DLD1 (cell line): Measurements from ENCODE around the gene STIMATE.

ENCODE experiments used
- in situ Hi-C: cut with HindIII; loops from 2 replicates; pipeline ENCODE4 v1.10.0; 2017; ENCODE audit warnings: low sequenced_read_pairs

The STIMATE gene

DNA sequence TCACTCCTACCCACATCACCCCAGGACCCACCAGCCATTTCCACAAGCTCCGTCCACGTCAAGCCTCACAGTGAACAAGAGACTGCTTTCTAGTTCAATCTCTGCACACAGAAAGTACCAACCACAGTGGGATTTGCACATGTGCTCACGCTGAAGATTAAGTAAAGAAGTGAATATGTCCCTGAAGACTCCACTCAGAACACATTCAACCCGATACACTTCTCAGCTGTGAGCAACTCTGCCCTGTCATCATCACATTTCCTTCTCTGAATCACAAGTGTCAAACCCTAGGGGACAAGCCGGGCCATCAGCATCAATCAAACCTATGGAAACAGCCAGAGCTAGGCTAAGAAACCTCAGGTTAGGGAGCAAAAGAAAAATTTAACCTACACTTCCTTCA is 1.9 kb downstream of the STIMATE start:
- in situ Hi-C loops, result loop anchor here (5.0 kb wide), 1 partner anchor 82 kb away; no protein-coding TSS in a partner anchor

DNA sequence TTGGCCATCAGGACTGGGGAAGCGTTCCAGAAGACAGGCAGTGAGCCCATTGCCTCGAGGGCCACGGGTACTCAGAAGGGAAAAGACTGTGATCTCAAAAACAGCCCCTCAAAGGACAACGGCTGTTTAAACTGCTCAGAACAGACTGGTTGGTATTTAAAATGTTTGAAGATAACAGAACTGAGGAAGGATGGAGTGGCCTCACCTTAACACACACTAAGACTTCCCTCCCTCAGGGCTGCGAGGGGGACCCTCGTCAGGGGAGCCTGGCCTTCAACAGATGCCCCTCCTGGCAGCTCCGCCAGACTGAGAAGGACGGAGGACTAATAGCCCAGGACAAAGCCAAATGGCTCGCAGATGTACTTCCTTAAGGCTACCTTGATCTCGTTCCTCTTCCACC is 2.6 kb downstream of the STIMATE start:
- in situ Hi-C loops, result loop anchor here (5.0 kb wide), 1 partner anchor 83 kb away; no protein-coding TSS in a partner anchor

DNA sequence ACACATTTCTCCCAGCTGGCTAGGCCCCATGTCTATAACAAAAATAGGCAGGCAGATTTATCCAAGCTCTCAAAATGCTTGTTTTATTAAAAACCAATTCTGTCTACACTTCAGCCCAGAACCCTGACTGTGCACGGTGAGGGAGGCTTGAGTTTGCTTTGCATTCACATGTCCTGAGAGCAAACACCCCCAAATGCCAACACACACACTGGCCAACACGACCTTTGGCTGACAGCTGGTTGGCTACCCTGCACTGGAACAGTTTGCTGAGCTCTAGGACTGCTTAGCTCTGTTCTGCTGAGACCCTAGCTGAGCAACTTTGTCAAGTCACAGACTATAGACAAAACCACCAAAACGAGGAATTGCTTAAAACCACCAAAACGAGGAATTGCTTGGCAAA is 3.6 kb downstream of the STIMATE start:
- in situ Hi-C loops, result no loop called here

DNA sequence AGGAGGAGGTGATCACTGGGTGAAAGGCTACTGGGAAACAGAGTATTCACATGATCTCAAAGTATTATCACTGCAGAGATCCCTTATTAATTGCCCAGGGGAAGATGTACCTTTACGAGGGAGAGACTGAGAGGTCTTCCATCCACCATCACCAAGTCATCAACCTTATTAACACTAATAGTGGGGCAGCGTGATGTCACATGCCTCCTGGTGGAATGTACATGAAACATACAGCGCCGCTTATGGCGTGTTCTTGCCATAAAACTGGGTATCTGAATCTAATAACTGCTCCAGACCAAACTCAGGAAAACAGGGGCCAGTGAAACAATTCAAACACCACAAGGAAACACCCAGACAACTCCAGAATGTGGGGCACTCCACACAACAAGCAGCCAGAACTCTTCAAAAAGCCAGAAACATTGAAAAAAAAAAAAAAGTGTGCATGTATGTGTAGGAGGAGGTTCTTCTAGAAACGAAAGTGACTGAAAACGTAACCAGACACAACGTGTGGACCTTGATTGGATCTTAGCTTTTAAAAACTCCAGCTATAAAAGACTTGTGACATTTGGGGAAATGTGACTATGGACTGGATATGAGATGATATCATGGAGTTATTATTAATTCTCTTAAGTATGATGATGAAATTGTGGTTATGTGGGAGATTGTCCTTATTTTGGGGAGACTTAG is 4.6 kb downstream of the STIMATE start:
- in situ Hi-C loops, result no loop called here

DNA sequence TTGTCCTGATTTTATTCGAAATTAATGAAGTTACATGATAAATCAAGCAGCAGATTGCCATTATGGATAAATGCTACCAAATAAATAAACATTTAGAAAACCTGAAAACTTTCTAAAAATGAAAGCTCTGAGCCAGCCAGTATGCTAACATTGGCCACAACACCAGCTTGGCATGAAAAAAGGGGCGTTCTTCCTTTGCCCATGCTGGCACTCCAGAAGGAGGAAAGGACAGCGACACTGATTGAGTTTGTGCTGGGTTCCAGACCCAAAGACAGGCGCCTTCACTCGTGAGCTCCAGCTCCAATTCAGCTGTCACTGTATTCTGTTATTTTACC is 5.1 kb downstream of the STIMATE start:
- in situ Hi-C loops, result no loop called here

DNA sequence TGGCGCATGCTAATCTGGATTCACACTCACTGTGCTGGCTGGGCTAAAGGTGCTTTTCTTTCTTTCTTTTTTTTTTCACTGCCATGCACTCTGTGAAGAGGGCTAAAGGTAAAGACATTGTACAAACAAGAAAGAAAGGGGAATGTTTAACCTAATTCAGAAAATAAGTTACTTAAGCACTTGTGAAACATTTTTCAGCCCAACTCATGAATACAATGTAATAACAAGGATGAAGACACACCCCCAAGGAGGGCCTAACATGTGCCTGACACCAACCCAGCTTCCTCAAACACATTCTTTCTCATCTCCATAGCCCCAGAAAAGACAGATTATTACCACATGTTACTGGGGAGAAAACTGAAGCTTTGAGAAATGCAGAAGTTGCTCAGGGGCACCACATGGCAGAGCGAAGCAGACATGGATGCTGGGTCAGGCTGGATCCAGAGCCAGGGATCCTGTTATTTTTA is 5.7 kb downstream of the STIMATE start:
- in situ Hi-C loops, result no loop called here

DNA sequence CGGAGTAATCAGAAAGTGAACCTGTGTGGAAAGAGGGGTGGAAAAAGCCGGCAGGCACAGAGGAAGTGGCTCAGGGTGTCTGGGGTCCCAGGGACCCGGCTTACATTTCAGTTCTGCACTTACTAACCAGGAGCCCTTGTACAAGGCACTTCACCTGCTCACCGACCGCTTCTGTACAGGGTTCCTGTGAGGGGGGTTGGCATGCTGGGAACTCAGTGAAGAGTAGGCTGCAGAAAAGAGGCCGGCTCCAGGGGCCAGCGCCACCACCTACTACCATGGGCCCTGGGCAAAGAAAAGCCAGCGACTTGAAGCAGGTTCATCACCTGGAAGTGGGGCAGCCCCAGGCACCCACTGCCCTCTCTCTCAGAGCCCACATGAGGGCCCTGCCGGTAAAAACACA is 6.2 kb downstream of the STIMATE start:
- in situ Hi-C loops, result no loop called here

DNA sequence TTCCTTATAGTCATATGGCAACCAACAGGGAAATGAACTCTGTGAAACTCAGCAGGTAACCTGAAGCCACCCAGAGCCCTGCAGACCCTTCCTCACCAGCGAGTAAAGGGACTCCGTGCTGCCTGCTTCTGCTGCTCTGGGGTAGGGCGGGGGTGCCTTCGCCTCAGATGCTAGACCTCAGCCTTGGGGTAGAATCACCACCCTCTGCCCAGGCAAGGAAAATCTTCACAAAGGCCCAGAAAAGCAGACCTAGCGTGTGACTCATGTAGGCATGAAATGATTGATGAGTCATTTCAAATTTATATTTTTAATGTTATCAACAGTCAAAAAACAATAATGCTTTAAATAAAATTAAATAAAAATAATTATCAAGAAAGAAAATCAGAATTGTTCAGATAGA is 6.6 kb downstream of the STIMATE start:
- in situ Hi-C loops, result no loop called here

DNA sequence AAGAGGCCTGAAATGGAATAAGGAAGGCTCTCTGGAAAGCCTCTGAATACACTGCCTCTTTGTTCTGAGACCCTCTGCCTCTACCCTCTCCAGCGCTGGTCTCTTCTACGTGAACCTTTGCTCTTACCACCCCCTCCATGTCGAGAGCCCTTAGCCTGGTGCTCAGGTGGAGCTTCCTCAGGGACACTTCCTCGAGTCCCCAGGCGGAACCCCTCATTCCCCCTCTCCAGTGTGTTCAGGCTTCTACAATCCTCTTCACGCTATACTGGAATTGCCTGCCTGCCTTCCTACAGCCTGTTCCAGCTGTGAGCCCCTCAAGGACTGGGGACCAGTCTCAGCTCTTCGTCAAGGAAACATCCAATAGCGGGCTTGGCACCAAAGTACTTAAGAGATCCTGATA is 7.4 kb downstream of the STIMATE start:
- in situ Hi-C loops, result no loop called here

DNA sequence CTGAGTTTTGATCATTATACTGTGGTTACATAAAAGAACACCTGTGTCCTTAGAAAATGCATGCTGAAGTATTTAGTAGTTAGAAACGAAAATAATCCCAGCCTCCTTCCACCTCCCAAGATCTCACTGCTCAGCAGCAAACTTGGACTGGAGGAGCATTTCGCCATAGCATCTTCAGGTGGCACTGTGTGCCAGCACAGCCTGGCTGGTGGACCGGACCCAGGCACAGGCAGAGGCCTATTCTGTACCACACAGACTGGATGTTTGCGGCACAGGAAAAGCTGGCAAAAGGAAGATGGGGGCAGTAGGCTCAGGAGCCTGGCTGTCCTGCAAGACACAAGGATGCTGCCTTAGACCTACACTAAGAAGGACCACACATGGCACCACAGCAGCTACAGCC is 10.2 kb downstream of the STIMATE start:
- in situ Hi-C loops, result no loop called here

DNA sequence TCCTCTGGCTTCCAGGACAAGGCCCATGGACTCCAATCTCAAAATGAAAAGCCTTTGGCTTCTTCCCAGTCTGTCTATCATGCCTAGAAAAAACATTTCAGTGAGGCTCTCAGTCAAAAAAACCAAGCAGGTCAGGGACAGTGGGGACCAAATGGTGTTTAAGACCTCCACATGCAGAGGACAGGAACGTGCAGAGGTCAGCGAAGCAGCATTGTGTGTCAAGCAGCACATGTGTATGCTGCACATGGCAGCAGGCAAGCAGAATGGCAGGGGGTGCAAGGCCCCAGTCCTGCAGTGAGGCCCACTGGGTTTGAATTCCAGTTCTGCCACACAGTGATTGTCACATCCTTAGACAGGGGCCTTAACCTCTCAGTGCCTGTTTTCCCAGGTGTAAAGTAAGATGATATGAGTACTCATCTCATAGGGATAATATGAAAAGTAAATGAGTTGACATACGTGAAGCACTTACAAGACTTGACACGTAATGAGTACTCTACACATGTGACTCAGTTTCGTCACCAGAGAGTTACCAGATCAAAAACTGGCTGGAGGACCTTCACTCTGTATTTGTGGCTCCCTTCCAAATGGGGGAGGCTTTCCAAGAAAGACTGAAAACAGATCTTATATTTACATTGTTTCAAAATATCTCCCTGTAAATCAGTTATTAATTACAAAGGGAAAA is 11.2 kb downstream of the STIMATE start:
- in situ Hi-C loops, result no loop called here

DNA sequence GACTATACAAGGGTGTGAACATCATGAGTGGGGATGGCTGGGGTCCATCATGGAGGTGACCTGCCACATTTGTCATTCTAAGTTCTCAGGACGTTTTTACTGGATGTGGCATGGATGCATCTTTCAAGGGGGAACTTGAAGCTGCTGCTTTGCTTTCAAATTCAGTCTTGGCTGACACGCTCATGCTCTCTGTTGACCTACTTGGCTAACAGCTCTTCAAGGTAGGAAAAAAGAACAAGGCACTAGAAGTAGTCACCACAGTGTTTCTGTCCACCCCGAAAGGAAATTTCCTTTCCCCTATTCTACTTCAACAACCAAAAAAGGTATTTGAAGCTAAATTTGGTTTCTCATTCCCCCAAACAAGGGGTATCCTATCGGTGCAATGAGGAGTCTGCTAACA is 15.0 kb downstream of the STIMATE start:
- in situ Hi-C loops, result no loop called here

DNA sequence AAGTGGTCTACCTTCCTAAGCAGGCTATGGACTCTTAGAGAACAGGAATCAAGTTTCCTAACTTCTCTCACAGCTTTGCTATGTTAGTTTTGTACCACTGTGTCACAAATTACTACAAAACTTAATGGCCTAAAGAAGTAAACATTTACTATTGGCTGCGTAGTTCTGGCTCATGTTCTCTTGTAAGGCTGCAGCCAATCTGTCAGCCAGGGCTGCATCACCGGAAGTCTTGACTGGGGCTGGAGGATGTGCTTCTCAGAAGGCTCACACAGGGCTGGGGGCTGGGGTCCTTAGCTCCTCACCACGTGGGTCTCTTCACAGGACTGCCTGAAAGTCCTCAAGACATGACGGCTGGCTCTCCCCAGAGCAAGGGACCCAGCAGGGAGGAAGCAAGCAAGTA is 15.5 kb downstream of the STIMATE start:
- in situ Hi-C loops, result no loop called here

DNA sequence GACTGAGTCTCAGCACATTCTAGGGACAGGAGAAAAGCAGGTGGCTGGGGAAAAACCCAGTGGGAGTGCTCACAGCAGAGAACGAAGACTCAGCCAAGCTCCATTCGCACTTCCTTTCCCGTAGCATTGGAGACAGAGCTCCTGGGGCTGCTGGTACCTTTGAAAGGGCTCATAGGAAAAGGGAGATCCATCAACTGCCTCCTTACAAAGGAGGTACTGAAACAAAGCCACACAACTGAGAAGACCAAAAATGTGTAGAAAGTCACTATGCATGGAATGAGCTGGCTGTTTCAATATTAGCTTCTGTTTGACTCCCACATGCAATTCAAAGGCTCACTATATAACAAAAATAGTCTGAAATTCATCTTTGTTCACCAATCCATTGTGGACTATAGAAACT is 16.9 kb downstream of the STIMATE start:
- in situ Hi-C loops, result no loop called here

DNA sequence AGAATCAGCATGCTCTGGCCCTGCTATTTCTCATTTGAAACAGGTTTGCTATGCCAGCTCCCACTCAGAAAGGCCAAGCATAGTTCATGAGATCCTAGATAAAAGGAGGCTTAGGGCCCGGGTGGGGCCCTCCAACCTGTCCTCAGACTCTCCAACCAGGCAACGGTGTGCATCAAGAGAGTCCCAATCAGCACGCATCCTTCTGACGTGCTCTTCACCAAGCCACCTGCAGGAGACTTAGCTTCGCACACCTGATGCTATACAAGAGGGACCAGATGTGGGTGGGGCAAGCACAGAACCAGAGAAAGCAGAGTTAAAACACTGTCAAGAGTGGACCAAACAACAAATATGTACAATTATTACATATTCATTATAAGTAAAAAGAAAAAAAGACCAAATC is 17.3 kb downstream of the STIMATE start:
- in situ Hi-C loops, result no loop called here

DNA sequence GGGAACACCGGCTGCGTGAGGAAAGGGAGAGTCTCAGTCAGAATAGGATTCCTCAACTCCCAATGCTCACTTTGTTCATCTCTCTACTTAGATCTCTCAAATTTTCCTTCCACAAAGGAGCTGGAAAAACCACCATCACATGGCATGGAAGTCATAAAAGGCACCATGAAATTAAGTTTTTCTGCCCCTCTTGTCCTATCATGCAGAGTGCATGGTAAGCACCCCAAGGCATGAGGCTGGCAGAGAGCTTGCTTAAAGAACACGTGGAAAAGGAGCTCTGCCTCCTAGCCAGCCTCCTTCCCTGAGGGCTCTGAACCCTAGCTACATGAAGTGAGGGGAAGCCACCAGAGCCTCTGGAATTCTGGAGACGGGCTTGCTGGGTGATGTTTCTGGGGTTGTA is 17.8 kb downstream of the STIMATE start:
- in situ Hi-C loops, result no loop called here

DNA sequence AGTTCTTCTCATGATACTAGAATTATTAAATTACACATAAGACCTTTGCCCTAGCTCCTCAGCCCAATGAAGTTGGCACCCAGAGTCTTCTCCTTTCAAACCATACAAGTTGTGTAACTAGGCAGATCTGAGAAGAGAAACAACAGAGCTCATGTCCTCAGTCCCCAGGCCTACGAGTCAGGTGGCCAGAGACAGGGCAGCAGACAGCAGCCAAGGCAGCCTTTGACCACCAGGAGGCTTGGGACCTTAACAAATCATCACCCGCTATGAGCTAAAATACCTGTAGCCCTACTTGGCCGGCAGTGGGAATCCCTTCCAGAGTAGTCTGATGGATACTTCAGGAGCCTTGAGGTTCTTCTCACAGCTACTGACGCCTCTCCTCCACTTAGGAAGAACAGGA is 18.3 kb downstream of the STIMATE start:
- in situ Hi-C loops, result no loop called here

DNA sequence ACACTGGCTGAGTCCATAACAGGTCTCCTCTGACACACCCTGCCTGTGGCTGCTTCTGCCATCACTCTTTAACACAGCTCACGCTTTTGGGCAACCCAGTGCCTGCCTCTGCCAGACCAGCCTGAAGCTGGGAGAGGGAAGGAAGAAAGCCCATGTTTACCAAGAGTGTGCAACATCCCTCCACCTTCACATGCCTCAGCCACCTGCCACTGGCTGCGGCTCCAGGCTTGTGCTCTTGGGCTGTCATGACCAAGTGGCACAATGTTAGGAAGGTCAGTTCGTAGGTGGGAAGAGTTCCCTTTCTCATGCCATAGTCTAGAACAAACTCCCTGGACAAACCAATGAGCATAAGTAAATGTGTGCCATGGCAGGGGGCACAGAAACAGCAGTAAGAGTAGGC is 20.3 kb downstream of the STIMATE start:
- in situ Hi-C loops, result no loop called here

DNA sequence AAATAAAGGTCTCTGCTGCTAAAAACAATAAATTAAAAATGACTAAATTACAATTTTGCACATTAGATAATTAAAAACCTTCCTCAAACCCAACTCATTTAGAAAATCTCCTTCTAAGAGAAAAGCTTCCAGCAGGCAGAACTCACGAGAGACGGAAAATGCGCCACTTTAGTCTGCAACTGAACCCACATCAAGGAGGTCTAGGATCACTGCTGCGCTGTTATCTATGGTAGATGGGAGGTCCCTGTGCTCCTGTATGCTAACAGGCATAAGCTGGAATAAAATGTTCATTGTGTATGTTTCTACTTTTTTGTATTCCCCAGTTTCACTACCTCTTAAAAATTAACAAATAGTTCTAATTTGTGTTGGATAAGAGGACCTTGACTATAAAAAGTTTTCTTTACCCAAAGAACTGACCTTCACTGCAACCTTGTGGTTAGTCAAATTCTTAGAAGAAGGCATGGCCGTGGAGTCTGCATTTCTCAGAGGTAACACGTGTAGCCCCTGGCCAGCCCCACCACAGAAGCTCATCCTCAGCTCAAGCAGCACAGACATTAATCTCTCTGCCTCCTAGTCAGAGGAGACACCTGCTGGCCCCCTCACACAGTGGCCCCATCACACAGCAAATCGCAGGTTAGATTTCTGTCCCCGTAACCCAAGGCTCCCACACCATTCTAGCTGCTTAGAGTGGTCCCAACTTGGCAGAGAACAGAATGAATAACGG is 22.3 kb downstream of the STIMATE start:
- in situ Hi-C loops, result no loop called here

DNA sequence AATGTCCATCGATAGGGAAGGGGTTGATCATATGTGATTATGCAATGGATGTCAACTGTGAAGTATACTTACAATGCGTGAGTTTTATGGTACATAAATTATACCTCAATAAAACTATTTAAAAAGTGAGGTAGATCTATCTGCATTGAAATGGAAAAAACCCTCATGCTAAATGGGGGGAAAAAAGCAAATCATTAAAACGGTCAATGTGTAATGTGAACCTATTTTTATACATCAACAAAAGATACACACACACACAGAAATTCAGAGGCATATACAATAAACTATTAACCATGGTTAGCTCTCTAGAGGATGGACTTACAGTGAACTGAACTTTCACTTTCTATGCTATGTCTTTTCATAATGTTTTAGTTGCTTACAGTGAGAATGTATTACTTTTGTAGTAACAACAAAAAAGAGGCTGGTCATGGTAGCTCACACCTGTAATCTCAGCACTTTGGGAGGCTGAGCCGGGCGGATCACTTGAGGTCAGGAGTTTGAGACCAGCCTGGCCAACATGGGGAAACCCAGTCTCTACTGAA is 23.1 kb downstream of the STIMATE start:
- in situ Hi-C loops, result no loop called here

DNA sequence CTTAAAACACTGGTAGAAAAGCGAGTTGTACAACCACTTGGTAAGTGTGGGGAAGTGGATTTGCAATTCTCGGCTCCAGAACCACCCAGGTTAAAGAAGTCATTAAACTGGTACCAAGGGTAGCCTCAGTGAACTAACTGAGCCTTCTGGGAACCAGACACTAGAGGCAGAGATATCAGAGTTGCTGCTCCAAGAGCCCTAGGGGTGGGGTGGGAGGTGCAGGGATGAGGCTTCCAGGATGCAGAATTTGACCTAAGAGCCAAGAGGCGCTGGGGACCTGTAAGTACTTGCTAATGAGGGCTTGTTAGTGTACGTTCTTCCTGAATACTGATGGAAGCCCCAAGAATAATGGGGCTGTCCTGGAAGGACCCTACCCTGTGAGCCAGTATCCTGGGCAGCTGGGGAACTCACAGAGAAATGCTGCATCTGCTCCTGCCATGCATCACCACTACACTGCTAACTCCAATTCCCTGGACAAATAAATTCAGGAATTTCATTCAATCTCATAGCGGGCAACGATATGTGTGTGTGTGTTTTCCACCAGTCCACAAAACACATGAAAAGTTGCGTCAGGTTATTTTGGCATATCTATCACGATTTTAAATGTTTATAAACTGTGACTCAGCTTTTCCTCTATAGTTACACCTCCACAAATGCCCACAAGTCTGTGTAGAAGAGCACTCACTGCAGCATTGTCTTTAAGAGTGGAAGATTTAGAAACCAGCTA is 23.8 kb downstream of the STIMATE start:
- in situ Hi-C loops, result no loop called here
